GDM1 (cell line): Measurements from ENCODE around the gene NEK3.
"Not testable (repeated sequence)": the region's sequence is repeated elsewhere in the genome, so short reads cannot be mapped to it uniquely, and the experiment has no call there.

Experiments
- DNase-seq: peaks from one replicate; lab custom pipeline; 2025; lab: John Stamatoyannopoulos, UW

Gene NEK3

DNA sequence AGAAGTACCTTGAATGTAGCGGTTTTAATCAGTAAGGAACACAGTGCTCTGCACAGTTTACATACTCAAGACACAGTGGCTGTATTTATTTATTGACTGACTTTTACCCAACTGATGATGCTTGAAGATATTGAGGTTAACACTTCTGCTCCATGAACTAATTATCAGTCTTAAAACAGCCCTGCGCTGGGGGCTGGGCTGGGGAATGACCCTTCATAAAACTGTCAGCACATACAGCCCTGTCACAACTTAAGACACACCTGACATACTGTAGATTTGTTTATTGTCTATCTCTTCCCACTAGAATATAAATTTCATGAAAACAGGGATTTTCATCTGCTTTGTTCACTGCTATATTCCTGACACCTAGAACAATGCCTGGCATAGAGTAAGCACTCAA, 41.3 kb downstream of the NEK3 start:
- no peak for DNase-seq

DNA sequence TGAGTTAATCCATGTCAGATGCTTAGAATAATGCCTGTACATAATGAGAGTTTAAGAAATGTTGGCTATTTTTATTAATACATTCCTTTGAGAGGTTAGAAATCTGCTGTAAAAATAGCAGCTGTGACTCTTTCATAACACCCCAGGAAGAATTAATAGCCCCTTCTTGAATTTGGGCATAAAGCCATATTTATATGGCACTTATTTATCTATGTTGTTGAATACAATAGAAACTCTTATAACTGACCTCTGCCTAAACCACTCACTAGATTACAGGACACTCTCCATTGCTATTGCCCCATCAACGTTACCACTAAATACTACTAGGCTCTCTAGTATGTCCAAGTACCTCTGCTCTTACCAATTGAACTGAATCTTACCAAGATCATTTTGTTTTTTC, 46.8 kb downstream of the NEK3 start:
- DNase-seq, result no peak

GRCh38 chr13:52109116-52109670, 50.2 kb downstream of the NEK3 start:
- DNase-seq, result no peak

DNA sequence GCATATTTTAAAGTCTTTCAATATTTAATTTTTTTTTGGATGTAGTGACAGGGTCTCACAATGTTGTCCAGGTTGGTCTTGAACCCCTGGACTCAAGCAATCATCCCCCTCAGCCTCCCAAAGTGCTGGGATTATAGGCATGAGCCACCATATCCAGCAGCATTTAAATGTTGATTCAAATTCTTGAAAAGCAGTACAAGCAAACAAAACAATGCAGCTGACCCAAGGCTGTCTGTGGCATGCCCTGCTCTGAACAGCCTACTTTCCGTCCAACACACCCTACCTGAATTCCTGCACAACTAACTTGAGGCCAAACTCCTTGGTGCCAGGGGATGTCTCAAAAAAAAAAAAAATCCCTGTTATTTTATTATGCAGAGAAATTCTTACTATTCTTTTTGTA, 53.6 kb downstream of the NEK3 start:
- no peak for DNase-seq

GRCh38 chr13:52104624-52105023, 54.8 kb downstream of the NEK3 start:
- no peak for DNase-seq

- DNase-seq, result no peak
Measured at GRCh38 chr13:52103386-52103785, 56.0 kb downstream of the NEK3 start.

DNA sequence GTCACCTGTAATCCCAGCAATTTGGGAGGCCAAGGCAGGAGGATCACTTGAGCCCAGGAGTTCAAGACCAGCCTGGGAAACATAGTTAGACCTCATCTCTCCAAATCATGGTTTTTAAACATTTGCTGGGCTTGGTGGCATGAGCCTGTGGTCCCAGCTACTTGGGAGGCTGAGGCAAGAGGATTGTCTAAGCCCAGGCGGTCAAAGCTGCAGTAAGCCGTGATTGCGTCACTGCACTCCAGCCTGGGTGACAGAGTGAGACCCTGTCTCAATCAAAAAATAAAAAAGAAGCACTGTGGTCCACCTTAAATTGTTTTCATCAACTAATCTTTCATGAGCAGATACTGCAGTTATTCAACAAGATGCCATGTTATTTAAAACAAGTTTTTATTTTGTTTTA, 57.0 kb downstream of the NEK3 start:
- not testable (repeated sequence) for DNase-seq

GRCh38 chr13:52097197-52097596, 62.2 kb downstream of the NEK3 start:
- DNase-seq, result no peak

GRCh38 chr13:52096748-52097147, 62.6 kb downstream of the NEK3 start:
- no peak for DNase-seq

GRCh38 chr13:52096062-52096461, 63.3 kb downstream of the NEK3 start:
- DNase-seq, result no peak

DNA sequence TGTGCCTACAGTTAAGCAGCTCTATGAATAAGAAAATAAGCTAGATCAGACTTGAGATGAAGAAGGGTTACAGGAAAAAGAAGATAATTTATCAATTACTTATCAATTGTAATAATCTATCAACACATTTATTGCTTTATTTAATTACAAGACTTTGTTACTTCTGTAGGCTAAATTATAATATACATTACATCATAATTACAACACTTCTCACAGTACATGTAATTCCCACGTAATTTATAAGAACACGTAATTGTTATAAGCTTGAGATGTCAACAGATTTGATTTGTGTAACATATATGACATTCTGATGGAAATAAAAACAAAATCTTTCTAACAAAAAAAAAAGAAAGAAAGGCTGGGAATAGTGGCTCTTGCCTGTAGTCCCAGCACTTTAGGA, 67.3 kb downstream of the NEK3 start:
- DNase-seq, result no peak

DNA sequence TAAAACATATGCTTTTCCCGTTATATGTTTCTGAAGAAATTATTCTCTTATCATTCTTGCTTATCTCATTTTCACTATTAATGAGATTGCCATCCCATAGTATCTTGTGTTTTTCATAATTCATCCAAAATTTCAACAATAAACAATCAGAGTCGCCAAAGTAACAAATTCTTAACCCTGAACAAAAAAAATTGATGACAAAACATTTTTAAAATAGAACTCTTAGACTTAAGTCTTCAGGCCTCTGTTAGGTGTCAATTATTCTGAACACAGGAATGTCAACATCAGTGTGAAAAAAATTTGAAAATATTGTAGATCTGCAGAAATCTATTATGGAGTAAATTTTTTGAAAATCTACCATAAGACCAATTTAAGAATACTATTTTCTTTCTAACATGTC, 67.9 kb downstream of the NEK3 start:
- DNase-seq, result no peak

DNA sequence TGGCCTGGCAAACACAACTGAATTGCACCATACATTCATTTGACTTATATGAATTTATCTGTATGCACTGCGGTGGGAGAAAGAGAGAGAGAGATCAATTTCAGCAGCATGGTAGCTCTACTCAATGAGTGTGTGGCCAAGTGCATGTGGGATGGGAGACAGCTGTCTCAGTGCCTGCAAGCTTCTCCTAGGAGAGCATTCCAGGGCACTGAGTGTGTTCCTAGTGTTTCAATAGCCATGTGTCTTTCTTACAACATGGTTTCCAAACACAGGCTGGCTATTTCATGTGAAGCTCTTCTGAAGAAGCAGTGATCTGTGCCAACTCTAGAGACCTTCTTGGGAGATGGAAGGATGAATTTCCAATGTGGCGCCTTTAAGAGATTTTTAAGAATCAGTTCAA, 74.0 kb downstream of the NEK3 start:
- DNase-seq, result no peak

DNA sequence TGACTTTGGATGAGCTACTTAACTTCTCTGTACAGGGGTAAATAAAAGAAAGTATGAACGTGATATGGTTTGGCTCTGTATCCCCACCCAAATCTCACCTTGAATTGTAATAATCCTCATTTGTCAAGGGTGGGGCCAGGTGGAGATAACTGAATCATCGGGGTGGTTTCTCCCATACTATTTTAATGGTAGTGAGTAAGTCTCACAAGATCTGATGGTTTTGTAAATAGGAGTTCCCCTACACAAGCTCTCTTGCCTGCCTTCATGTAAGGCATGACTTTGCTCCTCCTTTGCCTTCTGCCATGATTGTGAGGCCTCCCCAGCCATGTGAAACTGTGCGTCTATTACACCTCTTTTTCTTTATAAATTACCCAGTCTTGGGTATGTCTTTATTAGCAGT, 74.4 kb downstream of the NEK3 start:
- DNase-seq, result not testable (repeated sequence)
